ENCODE results near the gene DMD. TPM values are rescaled to one million over a fixed set of nuclear protein-coding genes. Genes with fewer than 3 reads are reported as not detected.

The DMD gene
- total and polyA plus RNA-seq, 2 of the 13 experiments (the other 11 are each of a cell fraction or from before 2014, with no cell fraction given): 17.6 to 25.9 TPM

- TF ChIP-seq DMTF1 (CRISPR knock-in tag; IDR thresholded peaks at IDR 0.05): no peak
- TF ChIP-seq MAFK (conservative IDR thresholded peaks at IDR 0.05 in 1 of 2, IDR thresholded peaks at IDR 0.05 in 1 of 2; ENCODE audit: low read length in 2 of 2): no peak
- no peak for TF ChIP-seq HOXA7 (CRISPR knock-in tag; IDR thresholded peaks at IDR 0.05)
- TF ChIP-seq FLYWCH1 (CRISPR knock-in tag; IDR thresholded peaks at IDR 0.05): no peak
- no peak for TF ChIP-seq ZNF768 (CRISPR knock-in tag; IDR thresholded peaks at IDR 0.05)
- TF ChIP-seq TCF12 (IDR thresholded peaks at IDR 0.05): no peak
- TF ChIP-seq TCF12 (CRISPR knock-in tag; IDR thresholded peaks at IDR 0.05): no peak
- TF ChIP-seq ZNF484 (CRISPR knock-in tag; IDR thresholded peaks at IDR 0.05; ENCODE audit: borderline replicate concordance, low read depth): no peak
- no peak for TF ChIP-seq HOMEZ (CRISPR knock-in tag; IDR thresholded peaks at IDR 0.05; ENCODE audit: low read depth)
- no peak for TF ChIP-seq MNT (IDR thresholded peaks at IDR 0.05)
- TF ChIP-seq BCL6 (CRISPR knock-in tag; IDR thresholded peaks at IDR 0.05): no peak
- TF ChIP-seq ZNF740 (CRISPR knock-in tag; IDR thresholded peaks at IDR 0.05): no peak
Observed at GRCh38 chrX:31355206-31355955, 1856.0 kb downstream of the DMD start (continued).

All from HepG2 (cell line).